Parathyroid adenoma (tissue), 2 donors: ENCODE results near the gene SLC35A5.

Experiments used
- H2AFZ ChIP-seq: fragments of 300-600 bp; sonication (generic); one replicate; pipeline ENCODE4 v1.7.0; 2017; ENCODE audit warnings: antibody characterized with exemption, mild to moderate bottlenecking
- H3K27ac ChIP-seq: fragments of 300-600 bp; sonication (generic); one replicate; pipeline ENCODE4 v1.7.0; 2017
- H3K27me3 ChIP-seq: fragments of 300-600 bp; sonication (generic); one replicate; pipeline ENCODE4 v1.7.0; 2017; ENCODE audit warnings: low read length; ENCODE audit not compliant: control insufficient read depth, insufficient read depth
- H3K36me3 ChIP-seq: fragments of 300-600 bp; sonication (generic); one replicate; pipeline ENCODE4 v1.7.0; 2017; ENCODE audit warnings: low read length; ENCODE audit not compliant: control insufficient read depth, insufficient read depth
- H3K4me1 ChIP-seq: fragments of 300-600 bp; sonication (generic); one replicate; pipeline ENCODE4 v1.7.0; 2017; ENCODE audit warnings: control low read depth
- H3K4me2 ChIP-seq: fragments of 300-600 bp; sonication (generic); one replicate; pipeline ENCODE4 v1.7.0; 2017; ENCODE audit warnings: low read length
- H3K4me3 ChIP-seq: fragments of 300-600 bp; sonication (generic); one replicate; pipeline ENCODE4 v1.7.0; 2017; ENCODE audit warnings: low read depth, low read length
- H3K79me2 ChIP-seq: fragments of 300-600 bp; sonication (generic); one replicate; pipeline ENCODE4 v1.7.0; 2017; ENCODE audit warnings: control low read depth
- H3K9ac ChIP-seq: fragments of 300-600 bp; sonication (generic); one replicate; pipeline ENCODE4 v1.7.0; 2017; ENCODE audit warnings: mild to moderate bottlenecking
- H3K9me3 ChIP-seq: fragments of 300-600 bp; sonication (generic); one replicate; pipeline ENCODE4 v1.7.0; 2017; ENCODE audit warnings: low read length; ENCODE audit not compliant: control insufficient read depth
- CTCF ChIP-seq: fragments of 300-600 bp; sonication (generic); IDR thresholded peaks from one replicate; pipeline ENCODE4 v1.7.0; 2017; ENCODE audit warnings: antibody characterized with exemption, mild to moderate bottlenecking
- donor health status: primary hyperparathyroidism.

SLC35A5 gene

GRCh38 chr3:112627419-112627818 lies 65.6 kb downstream of the SLC35A5 start:
- Histone ChIP-seq H3K4me2 (no peak overlapping the region), H3K27ac (no peak overlapping the region), H3K9me3 (no peaks in the 10 kb centered on the region), H3K27me3 (no peaks in the 10 kb centered on the region), H3K4me1 (no peaks in the 10 kb centered on the region), H3K79me2 (no peaks in the 10 kb centered on the region), H3K36me3 (no peaks in the 10 kb centered on the region), H3K4me3 (no peak overlapping the region), H3K9ac (no peak overlapping the region), H2AFZ (no peak overlapping the region)
- no peak for TF ChIP-seq CTCF

GRCh38 chr3:112627919-112628466 lies 66.1 kb downstream of the SLC35A5 start:
- TF ChIP-seq CTCF: no peak
- Histone ChIP-seq H3K9ac (no peak overlapping the region), H3K4me2 (no peak overlapping the region)

GRCh38 chr3:112629425-112629824 lies 67.6 kb downstream of the SLC35A5 start:
- Histone ChIP-seq H3K9ac (no peak overlapping the region), H3K9me3 (no peaks in the 10 kb centered on the region), H3K79me2 (no peaks in the 10 kb centered on the region), H3K4me2 (no peak overlapping the region), H3K4me3 (no peak overlapping the region), H3K4me1 (no peaks in the 10 kb centered on the region), H2AFZ (no peak overlapping the region), H3K27me3 (no peaks in the 10 kb centered on the region), H3K27ac (no peak overlapping the region), H3K36me3 (no peaks in the 10 kb centered on the region)
- no peak for TF ChIP-seq CTCF

More at GRCh38 chr3:112627919-112628466, 66.1 kb downstream of the SLC35A5 start:
- no peaks in the 10 kb centered on the region for H3K27me3 ChIP-seq
- H3K27ac ChIP-seq: no peak overlapping the region
- H2AFZ ChIP-seq: no peak overlapping the region
- H3K4me1 ChIP-seq: no peaks in the 10 kb centered on the region
- no peaks in the 10 kb centered on the region for H3K79me2 ChIP-seq
- H3K4me3 ChIP-seq: no peak overlapping the region
- H3K9me3 ChIP-seq: no peaks in the 10 kb centered on the region
- no peaks in the 10 kb centered on the region for H3K36me3 ChIP-seq

GRCh38 chr3:112631257-112631656 lies 69.4 kb downstream of the SLC35A5 start:
- Histone ChIP-seq H3K4me2 (no peak overlapping the region), H3K4me3 (no peak overlapping the region), H3K79me2 (no peaks in the 10 kb centered on the region), H3K27me3 (no peaks in the 10 kb centered on the region), H3K9ac (no peak overlapping the region), H3K9me3 (no peaks in the 10 kb centered on the region), H3K36me3 (no peaks in the 10 kb centered on the region), H2AFZ (no peak overlapping the region), H3K27ac (no peak overlapping the region), H3K4me1 (no peaks in the 10 kb centered on the region)
- no peak for TF ChIP-seq CTCF

- Histone ChIP-seq H3K79me2 (no peaks in the 10 kb centered on the region), H2AFZ (no peak overlapping the region), H3K4me3 (no peak overlapping the region), H3K4me2 (no peak overlapping the region), H3K27ac (no peak overlapping the region), H3K9me3 (no peaks in the 10 kb centered on the region), H3K4me1 (no peaks in the 10 kb centered on the region), H3K9ac (no peak overlapping the region), H3K27me3 (no peaks in the 10 kb centered on the region), H3K36me3 (no peaks in the 10 kb centered on the region)
- no peak for TF ChIP-seq CTCF
Observed at GRCh38 chr3:112632596-112632995, 70.8 kb downstream of the SLC35A5 start.
